ENCODE results near the gene DHX32. TPM values are rescaled to one million over a fixed set of nuclear protein-coding genes. Genes with fewer than 3 reads are reported as not detected.

Gene DHX32
- total RNA-seq, 4 donors from 2014 or later: 22.1 to 31.5 (median 27.5) TPM

DNA sequence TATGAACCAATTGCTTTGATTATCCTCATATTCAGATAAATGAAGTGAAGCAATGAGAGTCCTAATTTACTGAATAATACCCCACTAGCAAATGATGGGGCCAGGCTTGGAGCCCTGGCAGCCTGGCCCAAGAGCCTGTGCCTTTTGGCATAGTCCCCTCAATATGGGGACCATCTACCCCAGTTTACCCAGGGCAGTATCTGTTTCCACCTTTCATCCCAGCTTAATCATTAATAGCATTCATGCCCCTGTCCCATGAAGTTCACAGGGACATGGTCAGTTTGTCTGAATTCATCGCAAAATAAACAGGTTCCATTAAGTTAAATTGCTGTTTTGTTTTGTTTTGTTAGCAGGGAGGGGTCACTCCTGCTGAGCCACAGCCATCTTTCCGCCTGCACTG lies 32.2 kb downstream of the DHX32 start:
- no peaks in the 10 kb centered on the region for H3K9me3 ChIP-seq
- no peak overlapping the region for H3K27ac ChIP-seq
- TF ChIP-seq POLR2A (IDR thresholded peaks at IDR 0.05): no peak
- TF ChIP-seq EP300 (IDR thresholded peaks at IDR 0.05): no peak
- TF ChIP-seq, protein P1, sequence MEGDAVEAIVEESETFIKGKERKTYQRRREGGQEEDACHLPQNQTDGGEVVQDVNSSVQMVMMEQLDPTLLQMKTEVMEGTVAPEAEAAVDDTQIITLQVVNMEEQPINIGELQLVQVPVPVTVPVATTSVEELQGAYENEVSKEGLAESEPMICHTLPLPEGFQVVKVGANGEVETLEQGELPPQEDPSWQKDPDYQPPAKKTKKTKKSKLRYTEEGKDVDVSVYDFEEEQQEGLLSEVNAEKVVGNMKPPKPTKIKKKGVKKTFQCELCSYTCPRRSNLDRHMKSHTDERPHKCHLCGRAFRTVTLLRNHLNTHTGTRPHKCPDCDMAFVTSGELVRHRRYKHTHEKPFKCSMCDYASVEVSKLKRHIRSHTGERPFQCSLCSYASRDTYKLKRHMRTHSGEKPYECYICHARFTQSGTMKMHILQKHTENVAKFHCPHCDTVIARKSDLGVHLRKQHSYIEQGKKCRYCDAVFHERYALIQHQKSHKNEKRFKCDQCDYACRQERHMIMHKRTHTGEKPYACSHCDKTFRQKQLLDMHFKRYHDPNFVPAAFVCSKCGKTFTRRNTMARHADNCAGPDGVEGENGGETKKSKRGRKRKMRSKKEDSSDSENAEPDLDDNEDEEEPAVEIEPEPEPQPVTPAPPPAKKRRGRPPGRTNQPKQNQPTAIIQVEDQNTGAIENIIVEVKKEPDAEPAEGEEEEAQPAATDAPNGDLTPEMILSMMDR (IDR thresholded peaks at IDR 0.05): no peak
- no peak for TF ChIP-seq POLR2AphosphoS5 (IDR thresholded peaks at IDR 0.05)
- H3K36me3 ChIP-seq: peaks cover 0 to 90% of the 10 kb centered on the region in 2 donors
- ATAC-seq: no peak
- no peaks in the 10 kb centered on the region for H3K27me3 ChIP-seq
- peaks cover 0 to 9% (median 0%) of the 10 kb centered on the region in 3 donors for H3K4me1 ChIP-seq
- H3K4me3 ChIP-seq: no peak overlapping the region
- WGBS, 2 donors (ENCODE audit: low coverage in 1 of 2): 89 to 100% methylated on average over 1 to 2 of the region's 2 CpGs

DNA sequence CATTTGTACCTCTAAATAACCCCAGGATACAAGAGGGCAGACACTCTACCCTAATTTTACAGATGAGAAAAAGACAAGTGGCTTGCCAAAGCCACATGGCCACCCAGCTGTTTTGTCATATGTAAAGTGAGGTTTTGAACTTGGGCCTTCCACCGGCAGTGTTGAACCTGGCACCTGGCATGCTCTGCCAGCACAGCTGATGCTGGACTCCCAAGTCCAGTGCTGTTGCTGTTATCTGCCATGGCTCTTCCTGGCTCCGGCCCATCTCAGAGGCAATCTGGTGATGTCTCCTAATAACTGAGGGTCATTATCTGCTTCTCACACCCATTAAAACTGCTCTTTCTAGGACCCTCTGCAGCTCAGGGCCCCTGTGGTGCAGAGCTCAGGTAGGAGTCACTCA lies 32.7 kb downstream of the DHX32 start:
- Histone ChIP-seq H3K4me3 (no peak overlapping the region), H3K27me3 (no peaks in the 10 kb centered on the region), H3K27ac (no peak overlapping the region), H3K36me3 (peaks cover 0 to 88% of the 10 kb centered on the region in 2 donors), H3K4me1 (peaks cover 0 to 11% (median 0%) of the 10 kb centered on the region in 3 donors), H3K9me3 (no peaks in the 10 kb centered on the region)
- 80% methylated on average over 1 of the region's 2 CpGs; no CpG with 5 or more reads in 1 of the 2 donors for WGBS, 2 donors (ENCODE audit: low coverage in 1 of 2)
- ATAC-seq: no peak
- no peak for TF ChIP-seq EP300 (IDR thresholded peaks at IDR 0.05)

DNA sequence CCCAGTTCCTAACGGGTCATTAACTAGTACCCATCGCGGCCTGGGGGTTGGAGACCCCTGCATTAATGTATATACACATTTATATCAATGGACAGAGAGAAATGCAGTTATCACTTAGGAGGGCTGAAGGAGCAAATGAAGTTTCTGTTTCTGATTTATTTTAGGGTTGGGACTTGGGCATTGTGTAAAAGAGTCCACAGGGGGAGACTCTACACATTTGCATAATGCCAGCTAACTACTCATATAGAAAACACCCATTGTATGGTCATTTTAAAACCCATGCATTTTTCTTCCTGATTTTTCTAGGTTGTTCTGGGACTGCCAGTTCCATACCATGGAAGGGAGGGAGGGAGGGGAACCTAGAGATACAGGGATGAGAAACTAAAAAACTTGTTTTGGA lies 34.2 kb downstream of the DHX32 start:
- TF ChIP-seq POLR2A (IDR thresholded peaks at IDR 0.05): no peak
- TF ChIP-seq, protein P1 (IDR thresholded peaks at IDR 0.05): no peak
- 93 to 100% methylated on average over 2 to 3 of the region's 3 CpGs for WGBS, 2 donors (ENCODE audit: low coverage in 1 of 2)
- peaks cover 0 to 87% of the 10 kb centered on the region in 2 donors for H3K36me3 ChIP-seq
- no peak overlapping the region for H3K27ac ChIP-seq
- no peak for ATAC-seq
- H3K4me3 ChIP-seq: no peak overlapping the region
- no peaks in the 10 kb centered on the region for H3K27me3 ChIP-seq
- peaks cover 0 to 11% (median 0%) of the 10 kb centered on the region in 3 donors for H3K4me1 ChIP-seq
- H3K9me3 ChIP-seq: no peaks in the 10 kb centered on the region

DNA sequence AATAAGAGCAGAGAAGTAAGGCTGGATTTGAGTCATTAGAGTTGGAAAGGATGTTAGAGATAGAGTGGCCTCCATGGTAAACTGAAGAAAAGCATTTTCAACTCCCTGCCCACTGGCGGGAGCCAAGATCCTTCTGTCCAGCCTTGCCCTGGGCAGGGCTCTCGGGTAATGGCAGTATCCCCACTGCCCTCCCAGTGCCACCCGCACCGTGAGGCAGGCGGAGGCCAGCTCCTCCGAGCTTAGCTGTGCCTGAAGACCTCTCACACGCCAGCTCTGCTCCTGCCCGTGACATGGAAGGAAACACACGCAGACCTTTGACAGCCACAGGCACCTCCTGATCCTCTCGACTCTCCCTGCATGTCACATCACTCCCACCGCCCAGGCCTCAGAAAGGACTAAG lies 35.5 kb downstream of the DHX32 start:
- no peaks in the 10 kb centered on the region for H3K27me3 ChIP-seq
- 100% methylated on average over 1 to 8 of the region's 11 CpGs for WGBS, 2 donors (ENCODE audit: low coverage in 1 of 2)
- no peak for ATAC-seq
- H3K27ac ChIP-seq: no peak overlapping the region
- H3K36me3 ChIP-seq: peaks cover 0 to 87% of the 10 kb centered on the region in 2 donors
- peaks cover 0 to 11% (median 0%) of the 10 kb centered on the region in 3 donors for H3K4me1 ChIP-seq
- no peak overlapping the region for H3K4me3 ChIP-seq
- H3K9me3 ChIP-seq: no peaks in the 10 kb centered on the region
- TF ChIP-seq EP300 (IDR thresholded peaks at IDR 0.05) (no peak), POLR2AphosphoS5 (IDR thresholded peaks at IDR 0.05) (no peak), POLR2A (IDR thresholded peaks at IDR 0.05) (no peak)
- TF ChIP-seq, protein P1 (IDR thresholded peaks at IDR 0.05): no peak

DNA sequence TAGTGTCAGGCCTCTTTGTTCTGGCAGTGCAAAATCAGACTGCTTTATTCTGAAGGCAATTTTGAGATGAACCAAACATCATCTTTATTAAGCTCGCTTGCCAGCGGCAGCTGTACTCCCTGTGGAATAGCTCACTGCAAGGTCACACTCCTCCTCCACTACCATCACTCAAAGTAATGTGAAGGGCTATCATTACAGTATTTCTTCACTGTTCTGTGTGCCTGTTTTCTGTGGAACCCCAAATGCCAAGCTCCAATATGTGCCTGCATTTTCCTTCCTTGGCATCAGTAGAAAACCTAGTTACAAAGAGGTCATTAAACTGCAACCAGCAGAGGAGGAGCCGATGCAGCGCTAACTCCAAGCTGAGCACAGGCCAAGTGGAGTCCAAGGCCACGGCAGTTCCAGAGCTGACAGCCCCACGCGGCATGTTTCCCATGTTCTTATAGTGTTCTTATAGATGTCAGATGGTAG lies 36.3 kb downstream of the DHX32 start:
- Histone ChIP-seq H3K4me1 (peaks cover 0 to 11% (median 0%) of the 10 kb centered on the region in 3 donors), H3K27me3 (no peaks in the 10 kb centered on the region), H3K4me3 (no peak overlapping the region), H3K36me3 (peaks cover 0 to 87% of the 10 kb centered on the region in 2 donors), H3K9me3 (no peaks in the 10 kb centered on the region), H3K27ac (no peak overlapping the region)
- no peak for TF ChIP-seq EP300 (IDR thresholded peaks at IDR 0.05)
- no peak for TF ChIP-seq POLR2AphosphoS5 (IDR thresholded peaks at IDR 0.05)
- TF ChIP-seq POLR2A (IDR thresholded peaks at IDR 0.05): no peak
- TF ChIP-seq, protein P1 (IDR thresholded peaks at IDR 0.05): no peak
- ATAC-seq: peak; percentile 28
- WGBS, 2 donors (ENCODE audit: low coverage in 1 of 2): 60 to 61% methylated on average over 7 of the region's 7 CpGs

Measured in gastroesophageal sphincter (tissue), 4 donors.